ENCODE measurements around the gene HNRNPA0.

- TF ChIP-seq CTCF (IDR thresholded peaks at IDR 0.05; ENCODE audit: extremely low read depth in 1 of 2, insufficient read depth in 1 of 2, low read depth in 1 of 2, low read length in 2 of 2) (no peak), POLR2AphosphoS5 (IDR thresholded peaks at IDR 0.05; ENCODE audit: insufficient read depth, low read depth, low read length) (no peak), POLR2A (IDR thresholded peaks at IDR 0.05; ENCODE audit: low read depth, low read length) (no peak), GATA2 (IDR thresholded peaks at IDR 0.05; ENCODE audit: insufficient read depth, insufficient read length, low read depth, low read length) (no peak), MYC (IDR thresholded peaks at IDR 0.05; ENCODE audit: low read depth, low read length) (no peak), MAX (IDR thresholded peaks at IDR 0.05; ENCODE audit: insufficient read depth, insufficient read length) (no peak), EZH2 (IDR thresholded peaks at IDR 0.05; ENCODE audit: borderline replicate concordance, low read depth, low read length, severe bottlenecking) (no peak)
Observed at GRCh38 chr5:137699336-137700281, 54.6 kb downstream of the HNRNPA0 start.
